Ramos (cell line): Measurements from ENCODE around the gene CPNE4.

Experiments used
- in situ Hi-C: fragments of 300-500 bp; cut with MboI; formaldehyde crosslinking; loops from one replicate; pipeline ENCODE4 v1.14.3; 2022; ENCODE audit warnings: low sequenced_read_pairs; ENCODE audit not compliant: unreplicated experiment

Gene CPNE4

GRCh38 chr3:132022914-132023313 is 11.9 kb downstream of the CPNE4 start:
- in situ Hi-C loops: no loop called here

- in situ Hi-C loops: no loop called here
These were observed 14.8 kb downstream of the CPNE4 start for GRCh38 chr3:132020058-132020457.

GRCh38 chr3:132017137-132017536 is 17.7 kb downstream of the CPNE4 start:
- in situ Hi-C loops: no loop called here

GRCh38 chr3:132016061-132017041 is 18.5 kb downstream of the CPNE4 start:
- in situ Hi-C loops: no loop called here

- in situ Hi-C loops: no loop called here
These were observed 20.7 kb downstream of the CPNE4 start for GRCh38 chr3:132014105-132014504.

GRCh38 chr3:132009241-132009640 is 25.6 kb downstream of the CPNE4 start:
- in situ Hi-C loops: no loop called here

GRCh38 chr3:132008837-132009236 is 26.0 kb downstream of the CPNE4 start:
- in situ Hi-C loops: no loop called here

GRCh38 chr3:132007617-132008016 is 27.2 kb downstream of the CPNE4 start:
- in situ Hi-C loops: no loop called here

GRCh38 chr3:132006605-132007204 is 28.1 kb downstream of the CPNE4 start:
- in situ Hi-C loops: no loop called here

- in situ Hi-C loops: no loop called here
These were observed 30.2 kb downstream of the CPNE4 start for GRCh38 chr3:132004571-132004970.

GRCh38 chr3:132003685-132004084 is 31.1 kb downstream of the CPNE4 start:
- in situ Hi-C loops: no loop called here

GRCh38 chr3:132001999-132002398 is 32.8 kb downstream of the CPNE4 start:
- in situ Hi-C loops: no loop called here

- in situ Hi-C loops: no loop called here
These were observed 33.8 kb downstream of the CPNE4 start for GRCh38 chr3:132001036-132001435.

- in situ Hi-C loops: no loop called here
These were observed 36.8 kb downstream of the CPNE4 start for GRCh38 chr3:131998027-131998426.

- in situ Hi-C loops: no loop called here
These were observed 38.9 kb downstream of the CPNE4 start for GRCh38 chr3:131995891-131996290.

GRCh38 chr3:131989318-131989717 is 45.5 kb downstream of the CPNE4 start:
- in situ Hi-C loops: no loop called here

- in situ Hi-C loops: no loop called here
These were observed 46.6 kb downstream of the CPNE4 start for GRCh38 chr3:131988209-131988608.

GRCh38 chr3:131983689-131984088 is 51.1 kb downstream of the CPNE4 start:
- in situ Hi-C loops: no loop called here

GRCh38 chr3:131981323-131981722 is 53.5 kb downstream of the CPNE4 start:
- in situ Hi-C loops: no loop called here

- in situ Hi-C loops: no loop called here
These were observed 58.4 kb downstream of the CPNE4 start for GRCh38 chr3:131976448-131976847.

GRCh38 chr3:131975047-131975446 is 59.8 kb downstream of the CPNE4 start:
- in situ Hi-C loops: no loop called here

GRCh38 chr3:131973731-131974130 is 61.1 kb downstream of the CPNE4 start:
- in situ Hi-C loops: no loop called here
